Measurements from ENCODE around the gene TRIM27.

DNA sequence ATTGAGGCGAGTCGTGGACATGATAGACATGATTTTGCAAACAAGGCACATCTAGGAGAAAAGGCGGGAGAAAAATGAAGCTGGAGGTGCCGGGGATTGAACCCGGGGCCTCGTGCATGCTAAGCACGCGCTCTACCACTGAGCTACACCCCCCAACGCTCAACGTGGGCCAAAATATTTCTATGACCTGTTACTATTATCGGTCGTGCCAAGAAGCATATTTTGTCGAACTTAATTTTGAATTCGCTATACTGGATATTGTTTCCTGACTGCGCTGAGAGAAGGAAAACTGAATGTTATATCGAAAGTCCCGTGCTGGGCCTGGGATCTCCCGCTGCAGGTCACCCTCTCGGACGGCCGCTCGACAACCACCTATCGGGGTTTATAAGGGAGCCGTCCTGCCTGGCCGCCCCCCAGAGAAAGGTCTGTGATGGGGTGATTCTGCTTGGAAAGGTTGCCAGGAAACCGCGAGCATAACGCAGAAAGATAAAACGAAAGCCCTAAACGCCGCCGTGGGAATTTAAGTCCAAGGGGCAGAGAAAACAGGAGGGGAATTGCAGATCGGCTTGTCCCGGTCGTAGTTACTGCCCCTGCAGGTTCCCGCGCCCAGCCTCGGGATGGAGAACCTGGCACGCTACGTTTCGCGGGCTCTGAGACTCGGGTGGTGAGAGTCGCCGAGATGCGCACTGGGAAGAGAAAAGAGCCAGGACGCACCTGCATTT is 60.0 kb downstream of the TRIM27 start:
- no peak for TF ChIP-seq EZH2 (IDR thresholded peaks at IDR 0.05; ENCODE audit: insufficient read depth, low read length)
- TF ChIP-seq, protein P1, sequence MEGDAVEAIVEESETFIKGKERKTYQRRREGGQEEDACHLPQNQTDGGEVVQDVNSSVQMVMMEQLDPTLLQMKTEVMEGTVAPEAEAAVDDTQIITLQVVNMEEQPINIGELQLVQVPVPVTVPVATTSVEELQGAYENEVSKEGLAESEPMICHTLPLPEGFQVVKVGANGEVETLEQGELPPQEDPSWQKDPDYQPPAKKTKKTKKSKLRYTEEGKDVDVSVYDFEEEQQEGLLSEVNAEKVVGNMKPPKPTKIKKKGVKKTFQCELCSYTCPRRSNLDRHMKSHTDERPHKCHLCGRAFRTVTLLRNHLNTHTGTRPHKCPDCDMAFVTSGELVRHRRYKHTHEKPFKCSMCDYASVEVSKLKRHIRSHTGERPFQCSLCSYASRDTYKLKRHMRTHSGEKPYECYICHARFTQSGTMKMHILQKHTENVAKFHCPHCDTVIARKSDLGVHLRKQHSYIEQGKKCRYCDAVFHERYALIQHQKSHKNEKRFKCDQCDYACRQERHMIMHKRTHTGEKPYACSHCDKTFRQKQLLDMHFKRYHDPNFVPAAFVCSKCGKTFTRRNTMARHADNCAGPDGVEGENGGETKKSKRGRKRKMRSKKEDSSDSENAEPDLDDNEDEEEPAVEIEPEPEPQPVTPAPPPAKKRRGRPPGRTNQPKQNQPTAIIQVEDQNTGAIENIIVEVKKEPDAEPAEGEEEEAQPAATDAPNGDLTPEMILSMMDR (IDR thresholded peaks at IDR 0.05; ENCODE audit: insufficient read depth, low read depth, low read length) = no peak
